ENCODE results near the gene VWA5B1. TPM values are rescaled to one million over a fixed set of nuclear protein-coding genes. Genes with fewer than 3 reads are reported as not detected.

Gene VWA5B1
- total and polyA plus RNA-seq, 2 of the 4 experiments (the other 2 are of a cell fraction), result not detected

DNA sequence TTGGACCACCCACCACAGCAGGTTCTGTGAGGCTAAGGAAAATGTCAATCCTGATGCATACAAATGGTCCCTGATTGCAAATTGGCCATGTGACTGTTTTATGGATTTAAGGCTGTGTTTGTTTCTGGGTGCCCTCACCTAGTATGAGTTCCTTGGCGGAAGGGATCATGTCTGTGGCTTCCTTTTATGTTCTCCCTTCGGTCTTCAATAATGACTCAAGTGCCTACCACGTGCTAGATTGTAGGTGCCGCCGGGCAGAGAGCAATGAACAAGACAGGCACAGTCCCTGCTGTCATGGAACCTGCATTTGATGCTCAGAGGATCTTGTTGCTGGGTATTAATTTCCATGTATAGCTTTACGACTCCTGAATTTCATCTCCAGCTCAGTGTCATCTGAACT lies 9.8 kb upstream of the VWA5B1 start:
- TF ChIP-seq RAD21 (IDR thresholded peaks at IDR 0.05; ENCODE audit: low read length) (no peak), POLR2A (IDR thresholded peaks at IDR 0.05; ENCODE audit: low read depth, low read length) (no peak), FOS (IDR thresholded peaks at IDR 0.05; ENCODE audit: low read depth, low read length) (no peak), CHD1 (IDR thresholded peaks at IDR 0.05; ENCODE audit: low read depth, low read length) (no peak), NFE2L2 (IDR thresholded peaks at IDR 0.05; ENCODE audit: low read depth, low read length) (no peak), MXI1 (IDR thresholded peaks at IDR 0.05; ENCODE audit: borderline replicate concordance, low read depth, low read length) (no peak), RCOR1 (IDR thresholded peaks at IDR 0.05; ENCODE audit: insufficient replicate concordance, low read length) (no peak), CEBPB (IDR thresholded peaks at IDR 0.05; ENCODE audit: low read depth, low read length) (no peak), RFX5 (IDR thresholded peaks at IDR 0.05; ENCODE audit: low read depth, low read length) (no peak), BHLHE40 (IDR thresholded peaks at IDR 0.05; ENCODE audit: low read depth, low read length) (no peak)
- TF ChIP-seq, protein P1, sequence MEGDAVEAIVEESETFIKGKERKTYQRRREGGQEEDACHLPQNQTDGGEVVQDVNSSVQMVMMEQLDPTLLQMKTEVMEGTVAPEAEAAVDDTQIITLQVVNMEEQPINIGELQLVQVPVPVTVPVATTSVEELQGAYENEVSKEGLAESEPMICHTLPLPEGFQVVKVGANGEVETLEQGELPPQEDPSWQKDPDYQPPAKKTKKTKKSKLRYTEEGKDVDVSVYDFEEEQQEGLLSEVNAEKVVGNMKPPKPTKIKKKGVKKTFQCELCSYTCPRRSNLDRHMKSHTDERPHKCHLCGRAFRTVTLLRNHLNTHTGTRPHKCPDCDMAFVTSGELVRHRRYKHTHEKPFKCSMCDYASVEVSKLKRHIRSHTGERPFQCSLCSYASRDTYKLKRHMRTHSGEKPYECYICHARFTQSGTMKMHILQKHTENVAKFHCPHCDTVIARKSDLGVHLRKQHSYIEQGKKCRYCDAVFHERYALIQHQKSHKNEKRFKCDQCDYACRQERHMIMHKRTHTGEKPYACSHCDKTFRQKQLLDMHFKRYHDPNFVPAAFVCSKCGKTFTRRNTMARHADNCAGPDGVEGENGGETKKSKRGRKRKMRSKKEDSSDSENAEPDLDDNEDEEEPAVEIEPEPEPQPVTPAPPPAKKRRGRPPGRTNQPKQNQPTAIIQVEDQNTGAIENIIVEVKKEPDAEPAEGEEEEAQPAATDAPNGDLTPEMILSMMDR (conservative IDR thresholded peaks at IDR 0.05; ENCODE audit: low read depth, low read length), result no peak
- TF ChIP-seq, protein P2, sequence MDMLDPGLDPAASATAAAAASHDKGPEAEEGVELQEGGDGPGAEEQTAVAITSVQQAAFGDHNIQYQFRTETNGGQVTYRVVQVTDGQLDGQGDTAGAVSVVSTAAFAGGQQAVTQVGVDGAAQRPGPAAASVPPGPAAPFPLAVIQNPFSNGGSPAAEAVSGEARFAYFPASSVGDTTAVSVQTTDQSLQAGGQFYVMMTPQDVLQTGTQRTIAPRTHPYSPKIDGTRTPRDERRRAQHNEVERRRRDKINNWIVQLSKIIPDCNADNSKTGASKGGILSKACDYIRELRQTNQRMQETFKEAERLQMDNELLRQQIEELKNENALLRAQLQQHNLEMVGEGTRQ (IDR thresholded peaks at IDR 0.05; ENCODE audit: low read depth, low read length), result no peak
- POLR2A ChIA-PET (ENCODE audit: unreplicated experiment), result no interaction called here
- in situ Hi-C loops (cut with MboI; ENCODE audit: low sequenced_read_pairs), result no loop called here
- H3K27ac ChIP-seq (ENCODE audit: insufficient read depth, low read length), result no peak overlapping the region
- H3K9ac ChIP-seq (ENCODE audit: low read depth, low read length), result no peak overlapping the region
- H3K36me3 ChIP-seq (ENCODE audit: control insufficient read depth, insufficient read depth, low read length), result no peaks in the 10 kb centered on the region
- H3K4me2 ChIP-seq (ENCODE audit: low read depth, low read length), result no peak overlapping the region
- peaks cover 1% of the 10 kb centered on the region for H3K27me3 ChIP-seq (ENCODE audit: control insufficient read depth, insufficient read depth, low read length)
- no peaks in the 10 kb centered on the region for H3K79me1 ChIP-seq (ENCODE audit: low read depth in 1 of 2, low read length in 2 of 2)
- intact Hi-C loops (cut with micrococcal nuclease), result no loop called here
- H3K4me1 ChIP-seq (ENCODE audit: control insufficient read depth, insufficient read depth, low read length), result no peaks in the 10 kb centered on the region
- H3K4me3 ChIP-seq (ENCODE audit: insufficient read depth, low read depth, low read length), result no peak overlapping the region
- H4K20me1 ChIP-seq (ENCODE audit: insufficient read depth, low read length), result no peaks in the 10 kb centered on the region
- H3K4ac ChIP-seq (ENCODE audit: low read depth, low read length), result no peak overlapping the region
- no TSS peak for BruUV-seq (replicated peaks)
- no peak overlapping the region for H2BK5ac ChIP-seq (ENCODE audit: low read depth, low read length, poor library complexity, severe bottlenecking)
- H3K9me1 ChIP-seq (ENCODE audit: insufficient read depth, low read length), result 0 out of 2 replicates have a peak, but pooled peaks cover 4% of the 10 kb centered on the region
- no peak overlapping the region for H4K8ac ChIP-seq (ENCODE audit: low read depth in 2 of 2, low read length in 2 of 2)
- ATAC-seq (ENCODE audit: low read depth), result no peak
- dilution Hi-C loops (cut with HindIII; ENCODE audit: low sequenced_read_pairs, unreplicated experiment), result no loop called here
- H3K14ac ChIP-seq (replicated peaks; ENCODE audit: low read depth, low read length), result no peak overlapping the region
- CTCF ChIA-PET, result no interaction called here
- H2BK120ac ChIP-seq (ENCODE audit: low read depth, low read length), result no peak overlapping the region
- no peak overlapping the region for H2BK20ac ChIP-seq (ENCODE audit: low read depth, low read length)
- DNase-seq, result no peak
- no peak overlapping the region for H4K5ac ChIP-seq (ENCODE audit: low read depth, low read length)
- no peak overlapping the region for H2AK5ac ChIP-seq (ENCODE audit: low read depth, low read length)
- H2BK15ac ChIP-seq (ENCODE audit: low read depth, low read length), result no peak overlapping the region
- peak overlapping the region; percentile 3 for H2AFZ ChIP-seq (replicated peaks; ENCODE audit: low read length, poor library complexity)
- H4K91ac ChIP-seq (ENCODE audit: insufficient read depth, low read depth, low read length), result no peak overlapping the region
- H2AK9ac ChIP-seq (replicated peaks; ENCODE audit: low read depth, low read length, poor library complexity), result no peak overlapping the region
- H3K18ac ChIP-seq (ENCODE audit: low read depth, low read length), result no peak overlapping the region
- no CpG with 5 or more reads among the region's 6 CpGs for WGBS, 2 experiments (ENCODE audit: extremely low coverage in 2 of 2, insufficient read length in 1 of 2)
- 0 out of 2 replicates have a peak, but pooled peaks cover 2% of the 10 kb centered on the region for H3K9me3 ChIP-seq (ENCODE audit: control insufficient read depth, insufficient read depth, low read length)
- H3K56ac ChIP-seq (ENCODE audit: extremely low read depth, insufficient read depth, low read length), result no peak overlapping the region
- H3K23ac ChIP-seq (ENCODE audit: low read depth, low read length), result no peak overlapping the region

Data from IMR-90 (cell line).